HepG2 (cell line): Measurements from ENCODE around the gene INF2. TPM values are rescaled to one million over a fixed set of nuclear protein-coding genes. Genes with fewer than 3 reads are reported as not detected.

Experiments
- ATAC-seq: fragments of 200-7000 bp; cut with Tn5 transposase; 3 replicates; pipeline ENCODE4 v1.9.1; 2020; ENCODE audit warnings: mild to moderate bottlenecking, moderate library complexity
- BruUV-seq: library from RNA; stranded (reverse); fragments of 400-500 nt; replicated peaks from 2 replicates; lab custom pipeline; 2021; lab: Mats Ljungman, UMichigan
- CTCF ChIA-PET: fragments of 300-600 bp; formaldehyde crosslinking; extraction: SDS; loops from one replicate; lab custom pipeline; 2021; ENCODE audit warnings: low total read pairs, inconsistent platforms, low intra/inter-chr PET ratio; lab: Yijun Ruan, JAX
- POLR2A ChIA-PET: fragments of 350-600 bp; sonication (Branson Sonifier 250); formaldehyde crosslinking; loops from one replicate; lab custom pipeline; 2020; ENCODE audit warnings: antibody characterized with exemption, inconsistent platforms; lab: Yijun Ruan, JAX
- DNase-seq: peaks from one replicate; pipeline ENCODE4 v3.0.0-alpha.2; 2015; ENCODE audit warnings: low spot score
- FAIRE-seq: peaks from 3 replicates; lab custom pipeline; 2011; peaks lifted over from hg19 to GRCh38; lab: Jason Lieb, UNC
- H2AFZ ChIP-seq: one replicate; pipeline ENCODE4 v1.6.1; 2011; ENCODE audit warnings: low read length, inconsistent platforms
- H3K27ac ChIP-seq: fragments of 300-600 bp; 3 replicates; pipeline ENCODE4 v1.8.0; 2011; ENCODE audit warnings: mixed run types, mild to moderate bottlenecking, mixed read lengths, low read length, inconsistent platforms; ENCODE audit not compliant: insufficient read depth; ENCODE audit errors: extremely low read length
- H3K27me3 ChIP-seq, 2 experiments: fragments of 200-600 bp in 1 of 2; 2 replicates in 1 of 2; 3 replicates in 1 of 2; pipeline versions ENCODE4 v1.6.0 to v1.8.0; 2011; ENCODE audit warnings: low read length in 2 of 2, mild to moderate bottlenecking in 2 of 2, moderate library complexity in 2 of 2, inconsistent platforms in 1 of 2; ENCODE audit not compliant: insufficient read depth in 2 of 2, control insufficient read depth in 1 of 2
- H3K36me3 ChIP-seq, 2 experiments: fragments of 200-600 bp in 1 of 2; replicated peaks in 1 of 2; 2 replicates in 1 of 2; 3 replicates in 1 of 2; pipeline versions ENCODE4 v1.5.1 to v1.8.0; 2011; ENCODE audit warnings: low read length in 2 of 2, inconsistent platforms in 1 of 2; ENCODE audit not compliant: insufficient read depth in 2 of 2, control insufficient read depth in 1 of 2
- H3K4me1 ChIP-seq: 2 replicates; pipeline ENCODE4 v1.5.1; 2012; ENCODE audit warnings: low read length, inconsistent platforms; ENCODE audit not compliant: insufficient read depth
- H3K4me2 ChIP-seq: 2 replicates; pipeline ENCODE4 v1.6.0; 2011; ENCODE audit warnings: low read depth, low read length, inconsistent platforms
- H3K4me3 ChIP-seq, 3 experiments: fragments of 200-600 bp in 1 of 3; sonication (generic), shearing (Covaris generic) in 1 of 3; replicated peaks in 1 of 3; 2 replicates each; pipeline ENCODE4 v1.5.1; 2011 to 2016; ENCODE audit warnings: low read length in 3 of 3, inconsistent platforms in 2 of 3, low read depth in 2 of 3, mild to moderate bottlenecking in 2 of 3, control low read depth in 1 of 3, mixed read lengths in 1 of 3; ENCODE audit not compliant: insufficient read depth in 1 of 3
- H3K79me2 ChIP-seq: one replicate; pipeline ENCODE4 v1.6.1; 2011; ENCODE audit warnings: low read length, inconsistent platforms; ENCODE audit not compliant: insufficient read depth
- H3K9ac ChIP-seq: 2 replicates; pipeline ENCODE4 v1.6.0; 2011; ENCODE audit warnings: mild to moderate bottlenecking, low read depth, low read length, inconsistent platforms; ENCODE audit not compliant: insufficient read depth
- H3K9me3 ChIP-seq: 2 replicates; pipeline ENCODE4 v1.5.1; 2012; ENCODE audit warnings: mild to moderate bottlenecking, low read length
- H4K20me1 ChIP-seq: 2 replicates; pipeline ENCODE4 v1.6.0; 2011; ENCODE audit warnings: inconsistent platforms, mild to moderate bottlenecking, low read length, moderate library complexity; ENCODE audit not compliant: insufficient read depth
- PHF8 ChIP-seq: sonication (generic); formaldehyde crosslinking; IDR thresholded peaks from 2 replicates; pipeline ENCODE4 v1.5.0; 2020; ENCODE audit warnings: missing genetic modification reagents
- SAP130 ChIP-seq: IDR thresholded peaks from 2 replicates; pipeline ENCODE4 v1.6.1; 2016; ENCODE audit warnings: low read depth
- SRSF4 ChIP-seq: fragments of 200-400 bp; formaldehyde crosslinking; IDR thresholded peaks from one replicate; pipeline ENCODE4 v1.6.1; 2018; ENCODE audit warnings: mild to moderate bottlenecking, low read depth, low read length, moderate library complexity; ENCODE audit not compliant: poor library complexity, severe bottlenecking
- TCF7 ChIP-seq: sonication (generic); IDR thresholded peaks from 2 replicates; pipeline ENCODE4 v1.6.1; 2016; ENCODE audit warnings: antibody characterized with exemption, low read depth
- TEAD3 ChIP-seq: optimal IDR thresholded peaks from 2 replicates; pipeline ENCODE3; 2016; ENCODE audit warnings: borderline replicate concordance
- ZBTB25 ChIP-seq: IDR thresholded peaks from 2 replicates; pipeline ENCODE4 v1.6.1; 2018; ENCODE audit warnings: missing genetic modification reagents
- ZNF121 ChIP-seq: sonication (generic); formaldehyde crosslinking; IDR thresholded peaks from 2 replicates; pipeline ENCODE4 v1.5.0; 2020; ENCODE audit warnings: mild to moderate bottlenecking, missing genetic modification reagents
- ZNF350 ChIP-seq: sonication (generic); formaldehyde crosslinking; IDR thresholded peaks from 2 replicates; pipeline ENCODE4 v1.4.0; 2020; ENCODE audit warnings: mild to moderate bottlenecking, low read depth, missing genetic modification reagents, borderline replicate concordance
- ZNF770 ChIP-seq: sonication (generic); formaldehyde crosslinking; IDR thresholded peaks from 2 replicates; pipeline ENCODE4 v1.5.0; 2020; ENCODE audit warnings: mild to moderate bottlenecking, missing genetic modification reagents
- WGBS: methylation state at CpG from one replicate; pipeline ENCODE4 v1.1.6; 2017; ENCODE audit warnings: low lambda C conversion rate; 5-methylcytosine and 5-hydroxymethylcytosine counted together
- in situ Hi-C: cut with HindIII; loops from 2 replicates; pipeline ENCODE4 v1.10.0; 2017; ENCODE audit warnings: low pct_unique_long_range_greater_than_20kb; ENCODE audit not compliant: extremely low pct_ligation_motif_present
- intact Hi-C: fragments of 100-400 bp; cut with micrococcal nuclease; formaldehyde crosslinking; loops from one replicate; pipeline ENCODE4 v1.10.0; 2022; ENCODE audit not compliant: unreplicated experiment
- polyA plus RNA-seq, 8 experiments: library from polyadenylated mRNA; depleted of rRNA in 3 of 8; stranded (reverse) in 7 of 8; unstranded in 1 of 8; fragments of >200 nt; fragmentation: Illumina TruSeq in 4 of 8; extraction: Trizol in 4 of 8; gene quantifications; 2 replicates each; pipeline versions ENCODE4 v1.2.1 to v1.2.3, GENCODE V29; 2011 to 2016; ENCODE audit warnings: low read depth in 4 of 8, missing spikeins in 1 of 8, mixed read lengths in 1 of 8; ENCODE audit not compliant: insufficient read depth in 1 of 8
- total RNA-seq, 5 experiments: library from RNA; depleted of rRNA; stranded (reverse); fragments of >200 nt; fragmentation: Illumina TruSeq; extraction: Trizol; gene quantifications; 2 replicates each; pipeline ENCODE4 v1.2.3, GENCODE V29; 2016; ENCODE audit warnings: low read depth in 1 of 5

Gene INF2
- total and polyA plus RNA-seq, 2 of the 13 experiments (the other 11 are each of a cell fraction or from before 2014, with no cell fraction given), result 16.4 to 26.4 TPM

- H3K4me2 ChIP-seq, result peak overlapping the region; percentile 85
- no peak for FAIRE-seq
- H3K36me3 ChIP-seq, result peaks cover 2 to 19% of the 10 kb centered on the region in 2 experiments; a peak in 3 of 5 replicates
- H3K79me2 ChIP-seq, result peaks cover 69% of the 10 kb centered on the region
- TF ChIP-seq ZBTB25 (no peak), TCF7 (no peak), ZNF121 (CRISPR knock-in tag) (peak; percentile 77), SAP130 (peak; percentile 36), SRSF4 (no peak), ZNF770 (CRISPR knock-in tag) (peak; percentile 58), TEAD3 (CRISPR knock-in tag) (peak; percentile 16), PHF8 (peak; percentile 21; the same call in 1 of the 2 replicates), ZNF350 (CRISPR knock-in tag) (no peak)
- peak overlapping the region; percentile 86 for H3K27ac ChIP-seq
- H3K9ac ChIP-seq, result peak overlapping the region; percentile 91
- ATAC-seq, result no peak
- under 1% methylated on average over 3 of the region's 3 CpGs for WGBS
- peaks cover 41% of the 10 kb centered on the region for H4K20me1 ChIP-seq
- ChIA-PET POLR2A (interaction anchor here (1.6 to 4.1 kb wide), 7 partner anchors 10 to 99 kb away, joined by 5 to 72 read pairs (median 21); partner anchors contain the start of genes CEP170B and SIVA1), CTCF (no interaction called here)
- no peaks in the 10 kb centered on the region; a peak in 1 of 5 replicates for H3K27me3 ChIP-seq
- intact Hi-C loops, result no loop called here
- no peaks in the 10 kb centered on the region for H3K9me3 ChIP-seq
- H3K4me1 ChIP-seq, result peaks cover 60% of the 10 kb centered on the region
- no peak for DNase-seq
- BruUV-seq, result no TSS peak
- no peak overlapping the region for H2AFZ ChIP-seq
- H3K4me3 ChIP-seq, result peak overlapping the region; percentile 74 to 81 (median 75)
- in situ Hi-C loops, result loop anchor here (5.0 kb wide), 2 partner anchors 57 to 102 kb away; partner anchors contain the start of gene CEP170B
Observed at GRCh38 chr14:104765517-104765916, 76.1 kb downstream of the INF2 start.
